MCF 10A (cell line): ENCODE measurements around the gene NRBP1. TPM values are rescaled to one million over a fixed set of nuclear protein-coding genes. Genes with fewer than 3 reads are reported as not detected.
A peak's percentile ranks its signal among the peaks of the same experiment; 100 is the strongest.

Source experiments
- BruUV-seq: library from RNA; stranded (reverse); fragments of 400-500 nt; replicated peaks from 2 replicates; lab custom pipeline; 2021; lab: Mats Ljungman, UMichigan
- CTCF ChIA-PET: fragments of 300-600 bp; sonication (Branson Sonifier 250); formaldehyde crosslinking; extraction: SDS; loops from one replicate; lab custom pipeline; 2021; ENCODE audit warnings: antibody characterized with exemption, inconsistent platforms; lab: Yijun Ruan, JAX
- POLR2A ChIA-PET: fragments of 300-600, 350-650 bp; sonication (Branson Sonifier 250); formaldehyde crosslinking; extraction: SDS; loops from one replicate; lab custom pipeline; 2020; ENCODE audit warnings: antibody characterized with exemption, inconsistent platforms; lab: Yijun Ruan, JAX
- DNase-seq: peaks from one replicate; pipeline ENCODE4 v3.0.0-alpha.2; 2018; ENCODE audit not compliant: unreplicated experiment
- H3K27ac Mint-ChIP-seq: one replicate; pipeline ENCODE4 v1.8.0; 2022; ENCODE audit warnings: mild to moderate bottlenecking, low read depth, mixed read lengths; ENCODE audit not compliant: unreplicated experiment
- H3K27me3 Mint-ChIP-seq: one replicate; pipeline ENCODE4 v1.8.0; 2022; ENCODE audit warnings: mixed read lengths; ENCODE audit not compliant: insufficient read depth, unreplicated experiment
- H3K36me3 Mint-ChIP-seq: one replicate; pipeline ENCODE4 v1.8.0; 2022; ENCODE audit warnings: mild to moderate bottlenecking, moderate library complexity, mixed read lengths; ENCODE audit not compliant: insufficient read depth, unreplicated experiment
- H3K4me1 Mint-ChIP-seq: one replicate; pipeline ENCODE4 v1.8.0; 2022; ENCODE audit warnings: mixed read lengths; ENCODE audit not compliant: insufficient read depth, unreplicated experiment
- H3K4me3 Mint-ChIP-seq: one replicate; pipeline ENCODE4 v1.8.0; 2022; ENCODE audit warnings: mild to moderate bottlenecking, moderate library complexity, mixed read lengths; ENCODE audit not compliant: unreplicated experiment
- H3K9me3 Mint-ChIP-seq: one replicate; pipeline ENCODE4 v1.8.0; 2022; ENCODE audit warnings: mixed read lengths; ENCODE audit not compliant: unreplicated experiment
- CTCF ChIP-seq: fragments of 200-600 bp; IDR thresholded peaks from one replicate; pipeline ENCODE4 v1.8.0; 2022; ENCODE audit warnings: antibody characterized with exemption, mild to moderate bottlenecking; ENCODE audit not compliant: unreplicated experiment
- intact Hi-C: fragments of 100-400 bp; cut with micrococcal nuclease; formaldehyde crosslinking; loops from 2 replicates; pipeline ENCODE4 v1.14.1; 2022
- total RNA-seq: library from RNA; stranded (reverse); gene quantifications from 2 replicates; pipeline ENCODE4 v1.2.3, GENCODE V29; 2022

NRBP1 gene
- total RNA-seq, 1 experiment from 2014 or later: 79.5 TPM

- H3K4me3 Mint-ChIP-seq: peak within 1 kb of the TSS; percentile 77
- no TSS peak for BruUV-seq
- ChIA-PET CTCF (interaction anchor here (0.5 to 3.8 kb wide), 4 partner anchors 11 to 1717 kb away, joined by 3 to 29 read pairs (median 10); partner anchors contain the start of gene NRBP1), POLR2A (interaction anchor here (0.6 to 6.2 kb wide), 38 partner anchors 8 to 1325 kb away, joined by 3 to 205 read pairs (median 6); partner anchors contain the start of genes ATRAID, CCDC121, EIF2B4 and GPN1)
- peaks cover 15% of the 10 kb centered on the region for H3K4me1 Mint-ChIP-seq
- intact Hi-C loops: loop anchor here (1.0 to 10.0 kb wide), 3 partner anchors 19 to 215 kb away; partner anchors contain the start of genes CCDC121, GPN1, IFT172 and NRBP1
- peak; percentile 91 for DNase-seq
- peaks cover 21% of the 10 kb centered on the region for H3K36me3 Mint-ChIP-seq
- TF ChIP-seq CTCF: no peak
- peak within 1 kb of the TSS; percentile 78 for H3K27ac Mint-ChIP-seq
- no peaks in the 10 kb centered on the region for H3K27me3 Mint-ChIP-seq
- H3K9me3 Mint-ChIP-seq: no peaks in the 10 kb centered on the region
These were observed 18.9 kb upstream of the NRBP1 start, which contains the start of gene PPM1G for GRCh38 chr2:27409321-27410073. PPM1G (minus strand) TSS chr2:27409591; CDS start chr2:27409422, 169 bp downstream.

GRCh38 chr2:27412419-27413152 is 15.8 kb upstream of the NRBP1 start:
- no peak overlapping the region for H3K4me3 Mint-ChIP-seq
- H3K27me3 Mint-ChIP-seq: no peaks in the 10 kb centered on the region
- H3K9me3 Mint-ChIP-seq: no peaks in the 10 kb centered on the region
- no TSS peak for BruUV-seq
- no peaks in the 10 kb centered on the region for H3K36me3 Mint-ChIP-seq
- POLR2A ChIA-PET: interaction anchor here (2.0 kb wide), 1 partner anchor 16 kb away, joined by 9 read pairs; the partner anchor contains the start of gene NRBP1
- DNase-seq: no peak
- no peak overlapping the region for H3K27ac Mint-ChIP-seq
- no peak for TF ChIP-seq CTCF
- CTCF ChIA-PET: no interaction called here
- intact Hi-C loops: no loop called here
- H3K4me1 Mint-ChIP-seq: peaks cover 8% of the 10 kb centered on the region

- CTCF ChIA-PET: no interaction called here
- no peak for DNase-seq
- BruUV-seq: no TSS peak
- Mint-ChIP-seq H3K4me3 (no peak overlapping the region), H3K27me3 (no peaks in the 10 kb centered on the region), H3K9me3 (no peaks in the 10 kb centered on the region), H3K4me1 (no peaks in the 10 kb centered on the region), H3K27ac (no peak overlapping the region), H3K36me3 (no peaks in the 10 kb centered on the region)
- TF ChIP-seq CTCF: no peak
- POLR2A ChIA-PET: no interaction called here
- intact Hi-C loops: no loop called here
These were observed 12.3 kb upstream of the NRBP1 start for GRCh38 chr2:27416151-27416550.

- no peak for TF ChIP-seq CTCF
- Mint-ChIP-seq H3K4me3 (no peak overlapping the region), H3K4me1 (no peaks in the 10 kb centered on the region), H3K27me3 (no peaks in the 10 kb centered on the region), H3K9me3 (no peaks in the 10 kb centered on the region), H3K27ac (no peak overlapping the region), H3K36me3 (no peaks in the 10 kb centered on the region)
- POLR2A ChIA-PET: interaction anchor here (0.5 to 3.2 kb wide), 6 partner anchors 8 to 162 kb away, joined by 3 to 29 read pairs (median 4); partner anchors contain the start of genes NRBP1, PPM1G, ZNF512 and ZNF513
- intact Hi-C loops: no loop called here
- BruUV-seq: no TSS peak
- CTCF ChIA-PET: interaction anchor here (0.6 kb wide), 1 partner anchor 1084 kb away, joined by 3 read pairs; no protein-coding TSS in a partner anchor
- no peak for DNase-seq
These were observed 7.4 kb upstream of the NRBP1 start for GRCh38 chr2:27420996-27421395.
